ENCODE results near the gene NDUFB4.
A peak's percentile ranks its signal among the peaks of the same experiment; 100 is the strongest.

NDUFB4 gene

DNA sequence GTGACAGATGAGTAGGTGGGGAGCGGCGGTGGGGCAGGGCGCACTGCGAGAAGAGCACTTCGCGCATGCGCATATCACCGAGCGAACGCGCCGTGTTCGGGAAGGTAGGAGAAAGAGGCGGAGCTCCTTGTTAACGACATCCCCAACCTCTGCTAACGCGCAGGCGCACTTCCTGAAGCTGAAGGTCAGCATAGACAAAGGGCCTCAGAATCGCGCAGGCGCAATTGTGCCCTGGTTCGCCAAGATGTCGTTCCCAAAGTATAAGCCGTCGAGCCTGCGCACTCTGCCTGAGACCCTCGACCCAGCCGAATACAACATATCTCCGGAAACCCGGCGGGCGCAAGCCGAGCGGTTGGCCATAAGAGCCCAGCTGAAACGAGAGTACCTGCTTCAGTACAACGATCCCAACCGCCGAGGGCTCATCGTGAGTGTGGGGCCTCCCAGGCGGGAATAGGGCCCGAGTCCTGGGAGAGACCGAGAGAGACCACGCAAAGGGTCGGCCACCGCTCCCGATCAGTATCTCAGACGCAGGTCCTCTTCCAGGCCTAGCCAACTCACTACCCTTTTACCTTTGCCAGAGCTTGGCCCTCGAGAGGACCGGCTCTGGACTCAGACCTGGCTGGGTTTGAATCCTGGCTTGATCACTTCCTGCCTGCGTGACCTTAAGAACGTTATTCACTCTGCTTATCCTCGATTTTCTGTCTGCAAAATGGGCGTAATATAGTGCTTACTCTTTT is at the start of gene NDUFB4:
Gene NDUFB4, plus strand, starts transcription at position 221 of the 737 bp plus-strand sequence. Its CDS starts 24 bp downstream, at position 245.
- TF ChIP-seq, protein P1, sequence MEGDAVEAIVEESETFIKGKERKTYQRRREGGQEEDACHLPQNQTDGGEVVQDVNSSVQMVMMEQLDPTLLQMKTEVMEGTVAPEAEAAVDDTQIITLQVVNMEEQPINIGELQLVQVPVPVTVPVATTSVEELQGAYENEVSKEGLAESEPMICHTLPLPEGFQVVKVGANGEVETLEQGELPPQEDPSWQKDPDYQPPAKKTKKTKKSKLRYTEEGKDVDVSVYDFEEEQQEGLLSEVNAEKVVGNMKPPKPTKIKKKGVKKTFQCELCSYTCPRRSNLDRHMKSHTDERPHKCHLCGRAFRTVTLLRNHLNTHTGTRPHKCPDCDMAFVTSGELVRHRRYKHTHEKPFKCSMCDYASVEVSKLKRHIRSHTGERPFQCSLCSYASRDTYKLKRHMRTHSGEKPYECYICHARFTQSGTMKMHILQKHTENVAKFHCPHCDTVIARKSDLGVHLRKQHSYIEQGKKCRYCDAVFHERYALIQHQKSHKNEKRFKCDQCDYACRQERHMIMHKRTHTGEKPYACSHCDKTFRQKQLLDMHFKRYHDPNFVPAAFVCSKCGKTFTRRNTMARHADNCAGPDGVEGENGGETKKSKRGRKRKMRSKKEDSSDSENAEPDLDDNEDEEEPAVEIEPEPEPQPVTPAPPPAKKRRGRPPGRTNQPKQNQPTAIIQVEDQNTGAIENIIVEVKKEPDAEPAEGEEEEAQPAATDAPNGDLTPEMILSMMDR (IDR thresholded peaks at IDR 0.05; ENCODE audit: control insufficient read depth, extremely low read depth, insufficient read depth), result no peak
- DNase-seq (ENCODE audit: low read depth), result peak; percentile 96
- H3K4me3 ChIP-seq (ENCODE audit: low read depth, low read length), result peak within 1 kb of the TSS; percentile 81

DNA sequence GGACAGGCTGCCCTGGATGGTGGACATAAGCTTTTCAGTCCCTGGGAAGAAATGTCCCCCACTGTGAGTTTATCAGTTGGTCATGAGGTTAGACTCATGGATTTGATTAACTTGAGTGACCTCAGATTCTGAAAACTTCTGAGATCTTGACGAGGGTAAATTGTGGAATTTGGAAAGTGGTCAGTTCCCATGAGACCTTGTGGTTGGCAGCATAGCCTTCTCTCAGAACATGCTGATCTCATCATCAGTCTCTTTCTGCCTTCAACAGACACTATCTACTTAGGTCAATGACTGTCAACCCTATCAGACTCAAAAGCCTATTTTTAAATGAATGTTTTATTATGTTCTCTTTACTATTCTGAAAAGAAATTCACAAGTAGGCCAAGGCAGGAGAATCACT is 45.6 kb upstream of the NDUFB4 start:
- no peak overlapping the region for H3K4me3 ChIP-seq (ENCODE audit: low read depth, low read length)
- no peak for DNase-seq (ENCODE audit: low read depth)
- TF ChIP-seq, protein P1 (IDR thresholded peaks at IDR 0.05; ENCODE audit: control insufficient read depth, extremely low read depth, insufficient read depth), result no peak

DNA sequence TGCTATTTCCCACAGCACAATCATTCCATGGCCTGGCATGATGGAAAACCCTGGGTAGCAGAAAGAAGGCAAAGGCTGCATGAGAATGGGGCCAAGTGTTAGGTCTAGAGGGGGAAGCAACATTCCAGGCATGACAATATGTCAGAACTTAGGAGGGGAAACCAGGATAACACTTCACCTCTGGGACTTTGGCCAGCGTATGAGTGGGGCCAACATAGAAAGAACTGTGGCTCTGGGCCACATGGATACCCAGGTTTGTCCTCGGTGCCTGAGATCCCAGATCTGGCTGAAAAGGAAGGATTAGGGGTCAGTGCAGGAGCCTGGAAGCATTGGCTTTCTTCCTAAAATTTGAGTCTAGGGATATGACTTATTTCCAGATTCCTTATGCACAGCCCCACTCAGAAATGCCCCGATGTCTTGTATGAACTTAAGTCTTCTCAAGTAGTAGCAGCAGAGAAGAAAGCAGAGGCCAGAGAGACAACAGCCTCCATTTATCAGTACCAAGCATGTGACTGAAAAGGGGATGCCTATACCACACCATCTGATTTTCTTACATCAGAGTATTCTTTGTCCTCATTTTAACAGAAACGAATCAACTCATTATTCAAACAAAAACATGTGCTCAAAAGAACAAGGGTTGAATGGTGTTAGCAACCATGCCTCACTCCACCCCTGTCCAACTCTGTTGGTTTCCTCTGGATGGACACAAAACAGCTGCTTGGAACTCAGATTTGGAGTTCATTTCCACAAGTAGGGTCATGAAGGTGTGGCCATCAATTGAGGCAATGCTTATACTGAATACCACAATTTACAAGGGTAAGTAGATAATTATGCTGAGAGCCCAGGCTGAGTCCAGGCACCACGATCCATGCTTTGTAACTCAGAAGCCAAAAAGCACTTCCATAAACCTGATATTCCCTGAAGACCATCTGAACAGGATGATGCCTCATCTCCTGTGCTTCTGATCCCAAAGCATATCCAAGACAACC is 43.7 kb upstream of the NDUFB4 start:
- no peak overlapping the region for H3K4me3 ChIP-seq (ENCODE audit: low read depth, low read length)
- TF ChIP-seq, protein P1 (IDR thresholded peaks at IDR 0.05; ENCODE audit: control insufficient read depth, extremely low read depth, insufficient read depth), result no peak
- DNase-seq (ENCODE audit: low read depth), result no peak

DNA sequence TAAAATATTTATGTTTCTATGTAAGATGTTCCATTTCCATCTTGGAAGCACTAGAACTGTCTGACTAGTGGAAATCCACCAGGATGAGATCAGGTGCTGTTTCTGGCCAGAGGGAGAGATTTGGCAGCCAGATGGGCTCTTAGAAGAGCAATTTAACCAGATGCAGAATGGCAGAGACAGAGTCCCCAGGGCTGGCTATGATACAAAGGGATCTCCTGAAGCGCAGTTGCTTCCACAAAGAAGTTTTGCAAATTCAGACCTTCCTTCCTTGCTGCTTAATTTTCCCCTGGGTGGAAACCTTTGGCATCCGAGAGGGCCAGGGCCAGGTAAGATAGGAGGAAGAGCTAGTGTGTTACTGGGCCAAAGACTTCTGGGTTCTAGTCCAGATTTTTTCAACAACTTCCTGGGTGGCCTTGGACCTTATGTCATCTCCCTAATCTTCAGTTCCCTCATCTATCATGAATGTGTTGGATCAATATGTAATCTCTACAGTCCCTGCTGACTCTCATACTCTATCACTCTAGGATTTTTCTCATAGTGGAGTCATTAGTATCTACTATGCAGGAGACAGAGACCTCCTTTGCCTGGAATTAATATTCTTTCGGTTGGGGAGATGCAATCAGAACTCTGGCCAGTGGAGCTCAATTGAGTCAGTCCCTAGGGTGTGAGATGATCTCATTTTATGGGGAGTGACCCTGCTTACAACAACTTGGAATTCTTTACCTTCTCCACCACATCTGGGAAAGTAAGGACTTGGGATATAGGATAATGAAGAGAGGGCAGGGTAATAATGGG is 41.1 kb upstream of the NDUFB4 start:
- TF ChIP-seq, protein P1 (IDR thresholded peaks at IDR 0.05; ENCODE audit: control insufficient read depth, extremely low read depth, insufficient read depth), result no peak
- H3K4me3 ChIP-seq (ENCODE audit: low read depth, low read length), result no peak overlapping the region
- DNase-seq (ENCODE audit: low read depth), result no peak

DNA sequence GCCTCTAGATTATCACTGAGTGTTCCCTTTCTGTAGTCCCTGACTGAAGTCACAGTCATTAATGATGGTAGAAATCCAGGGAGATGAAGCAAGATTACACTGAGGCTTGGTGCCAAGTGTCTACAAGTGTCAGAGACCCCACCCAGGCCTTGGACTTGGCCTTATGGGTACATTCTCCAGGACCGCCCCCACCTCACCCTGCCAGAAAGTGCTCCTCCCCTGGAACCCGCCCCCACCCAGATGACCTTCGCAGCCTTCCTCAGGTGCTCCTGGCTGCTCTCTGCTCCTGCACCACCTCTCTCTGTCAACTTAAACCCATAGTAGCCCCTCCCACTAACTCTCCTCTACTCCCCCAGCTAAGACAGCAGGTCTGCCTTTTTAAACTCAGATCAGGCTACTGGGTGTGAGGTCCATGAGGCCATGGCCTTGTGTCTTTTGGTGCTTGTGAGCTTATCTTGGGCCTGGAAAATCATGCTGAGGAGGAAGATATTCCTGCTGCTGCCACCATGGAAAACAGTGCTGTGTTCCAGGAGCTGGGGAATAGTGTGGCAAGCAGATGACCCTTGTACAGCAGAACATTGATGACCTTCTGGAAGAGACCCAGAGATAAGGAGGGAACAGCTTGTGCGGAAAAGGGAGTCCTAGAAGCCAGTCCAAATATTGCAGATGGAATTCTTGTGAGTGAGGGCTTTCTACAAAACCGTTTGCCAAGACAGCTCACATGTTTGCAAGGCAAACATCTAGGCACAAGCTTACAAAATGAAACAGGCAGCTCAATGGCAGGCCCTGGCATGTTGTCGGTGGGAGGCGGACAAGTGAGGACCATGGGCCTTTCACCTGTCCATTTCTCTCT is 40.3 kb upstream of the NDUFB4 start:
- DNase-seq (ENCODE audit: low read depth), result peak; percentile 100
- no peak overlapping the region for H3K4me3 ChIP-seq (ENCODE audit: low read depth, low read length)
- TF ChIP-seq, protein P1 (IDR thresholded peaks at IDR 0.05; ENCODE audit: control insufficient read depth, extremely low read depth, insufficient read depth), result no peak

DNA sequence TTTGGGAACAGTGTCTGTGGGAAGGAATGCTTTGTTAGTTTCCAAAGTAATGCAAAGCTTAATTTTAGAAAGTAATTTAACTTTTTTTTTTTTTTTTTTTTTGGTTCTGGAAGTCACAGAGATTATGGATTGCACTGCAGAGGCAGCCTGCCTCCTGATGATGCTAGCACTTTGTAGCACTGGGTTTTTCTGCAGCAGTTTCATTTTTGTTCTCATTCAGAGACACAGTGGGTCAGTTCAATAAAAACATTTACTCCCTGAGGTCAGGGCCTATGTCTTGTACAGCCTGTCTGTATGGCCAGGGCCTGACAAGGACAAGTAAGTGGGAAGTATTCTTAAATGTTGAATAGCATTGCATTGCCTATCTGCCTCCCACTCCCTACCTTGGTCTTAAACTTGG is 39.0 kb upstream of the NDUFB4 start:
- no peak overlapping the region for H3K4me3 ChIP-seq (ENCODE audit: low read depth, low read length)
- TF ChIP-seq, protein P1 (IDR thresholded peaks at IDR 0.05; ENCODE audit: control insufficient read depth, extremely low read depth, insufficient read depth), result no peak
- DNase-seq (ENCODE audit: low read depth), result no peak
